Natural killer cell (primary cell): Measurements from ENCODE around the gene SLC7A6OS. TPM values are rescaled to one million over a fixed set of nuclear protein-coding genes. Genes with fewer than 3 reads are reported as not detected.

Experiments used
- ATAC-seq, 3 donors: fragments of 150-1000 bp in 2 of 3; fragments of 200-7000 bp in 1 of 3; cut with Tn5 transposase; 1 replicate in 1 of 3; 2 replicates in 2 of 3; pipeline ENCODE4 v1.10.0; 2021; ENCODE audit warnings: mild to moderate bottlenecking in 2 of 3, moderate library complexity in 2 of 3
- DNase-seq, 2 donors: peaks; one replicate each; pipeline versions ENCODE4 v3.0.0 to v3.0.0-alpha.2; 2013 to 2021; ENCODE audit warnings: mixed read lengths in 1 of 2
- H3K27ac ChIP-seq: one replicate; pipeline ENCODE4 v1.5.1; 2013; ENCODE audit warnings: mild to moderate bottlenecking, low read length
- H3K27me3 ChIP-seq: one replicate; pipeline ENCODE4 v1.6.1; 2013; ENCODE audit warnings: low read length; ENCODE audit not compliant: control insufficient read depth, insufficient read depth
- H3K36me3 ChIP-seq: one replicate; pipeline ENCODE4 v1.6.1; 2013; ENCODE audit warnings: low read length; ENCODE audit not compliant: control insufficient read depth, insufficient read depth
- H3K4me1 ChIP-seq: one replicate; pipeline ENCODE4 v1.6.1; 2013; ENCODE audit warnings: low read length; ENCODE audit not compliant: control insufficient read depth, insufficient read depth
- H3K4me3 ChIP-seq: one replicate; pipeline ENCODE4 v1.5.1; 2013; ENCODE audit warnings: low read length
- H3K9me3 ChIP-seq: one replicate; pipeline ENCODE4 v1.6.1; 2013; ENCODE audit warnings: low read length; ENCODE audit not compliant: control insufficient read depth, insufficient read depth
- H3K27ac Mint-ChIP-seq, 2 donors: one replicate each; pipeline ENCODE4 v1.8.0; 2022; ENCODE audit warnings: mild to moderate bottlenecking in 2 of 2, mixed read lengths in 2 of 2, moderate library complexity in 1 of 2
- H3K27me3 Mint-ChIP-seq, 2 donors: one replicate each; pipeline ENCODE4 v1.8.0; 2022; ENCODE audit warnings: low read depth in 2 of 2, mixed read lengths in 2 of 2
- H3K36me3 Mint-ChIP-seq: one replicate; pipeline ENCODE4 v1.8.0; 2022; ENCODE audit warnings: mixed read lengths
- H3K4me1 Mint-ChIP-seq, 2 donors: one replicate each; pipeline ENCODE4 v1.8.0; 2022; ENCODE audit warnings: mixed read lengths in 2 of 2
- H3K4me3 Mint-ChIP-seq: one replicate; pipeline ENCODE4 v1.8.0; 2022; ENCODE audit warnings: mild to moderate bottlenecking, moderate library complexity, mixed read lengths
- H3K9me3 Mint-ChIP-seq, 2 donors: one replicate each; pipeline ENCODE4 v1.8.0; 2022; ENCODE audit warnings: mixed read lengths in 2 of 2
- CTCF ChIP-seq: fragments of 200-600 bp; IDR thresholded peaks from one replicate; pipeline ENCODE4 v1.8.0; 2022; ENCODE audit warnings: antibody characterized with exemption
- WGBS: methylation state at CpG from one replicate; pipeline ENCODE4 v1.1.7; 2013; ENCODE audit warnings: missing lambda C conversion rate; ENCODE audit not compliant: insufficient coverage; 5-methylcytosine and 5-hydroxymethylcytosine counted together
- intact Hi-C: fragments of 100-400 bp; cut with micrococcal nuclease; formaldehyde crosslinking; loops from one replicate; pipeline ENCODE4 v1.14.2; 2022
- total RNA-seq, 4 donors: library from RNA; stranded (reverse); fragments of 120-200 nt in 1 of 4; gene quantifications; one replicate each; pipeline versions ENCODE4 v1.2.3 to v1.2.4, GENCODE V29; 2013 to 2022

Gene SLC7A6OS
- total RNA-seq, 3 donors from 2014 or later (not counting 1 experiment from before 2014, with no cell fraction given): 46.3 to 57.3 (median 56.1) TPM

GRCh38 chr16:68299571-68300453 is 10.9 kb downstream of the SLC7A6OS start:
- no peak overlapping the region for H3K27ac ChIP-seq
- peaks cover 57% of the 10 kb centered on the region for H3K36me3 Mint-ChIP-seq
- peaks cover 90% of the 10 kb centered on the region for H3K36me3 ChIP-seq
- no peak for TF ChIP-seq CTCF
- 94% methylated on average over 11 of the region's 11 CpGs for WGBS
- DNase-seq (no peak), ATAC-seq (peak in 1 of 3 donors; percentile 21)
- H3K27me3 ChIP-seq: no peaks in the 10 kb centered on the region
- H3K27ac Mint-ChIP-seq: peak overlapping the region; percentile 60 to 67
- H3K9me3 ChIP-seq: no peaks in the 10 kb centered on the region
- intact Hi-C loops: no loop called here
- peaks cover 0 to 5% of the 10 kb centered on the region in 2 donors for H3K4me1 Mint-ChIP-seq
- H3K4me1 ChIP-seq: no peaks in the 10 kb centered on the region
- H3K4me3 ChIP-seq: no peak overlapping the region
- no peak overlapping the region for H3K4me3 Mint-ChIP-seq
- no peaks in the 10 kb centered on the region for H3K9me3 Mint-ChIP-seq
- H3K27me3 Mint-ChIP-seq: no peaks in the 10 kb centered on the region

- Mint-ChIP-seq H3K27me3 (no peaks in the 10 kb centered on the region), H3K4me3 (no peak overlapping the region), H3K4me1 (peaks cover 5% of the 10 kb centered on the region in 2 donors), H3K36me3 (peaks cover 57% of the 10 kb centered on the region), H3K27ac (peak overlapping the region in 1 of 2 donors; percentile 43), H3K9me3 (no peaks in the 10 kb centered on the region)
- no peak overlapping the region for H3K27ac ChIP-seq
- intact Hi-C loops: no loop called here
- no peak for ATAC-seq
- DNase-seq: peak in 1 of 2 donors; percentile 2
- no peaks in the 10 kb centered on the region for H3K4me1 ChIP-seq
- peaks cover 93% of the 10 kb centered on the region for H3K36me3 ChIP-seq
- no peak overlapping the region for H3K4me3 ChIP-seq
- H3K27me3 ChIP-seq: no peaks in the 10 kb centered on the region
- 96% methylated on average over 5 of the region's 5 CpGs for WGBS
- TF ChIP-seq CTCF: no peak
- H3K9me3 ChIP-seq: no peaks in the 10 kb centered on the region
Measured at GRCh38 chr16:68298907-68299561, 11.7 kb downstream of the SLC7A6OS start.

GRCh38 chr16:68298312-68298711 is 12.4 kb downstream of the SLC7A6OS start:
- H3K36me3 ChIP-seq: peaks cover 92% of the 10 kb centered on the region
- H3K27ac Mint-ChIP-seq: peak overlapping the region; percentile 42 to 69
- peaks cover 52% of the 10 kb centered on the region for H3K36me3 Mint-ChIP-seq
- no peaks in the 10 kb centered on the region for H3K27me3 Mint-ChIP-seq
- H3K9me3 Mint-ChIP-seq: no peaks in the 10 kb centered on the region
- intact Hi-C loops: no loop called here
- H3K4me3 ChIP-seq: no peak overlapping the region
- H3K4me3 Mint-ChIP-seq: no peak overlapping the region
- ATAC-seq (no peak), DNase-seq (peak in 1 of 2 donors; percentile 2)
- 93% methylated on average over 3 of the region's 3 CpGs for WGBS
- H3K4me1 Mint-ChIP-seq: peaks cover 10 to 13% of the 10 kb centered on the region in 2 donors
- H3K9me3 ChIP-seq: no peaks in the 10 kb centered on the region
- no peaks in the 10 kb centered on the region for H3K27me3 ChIP-seq
- peaks cover 2% of the 10 kb centered on the region for H3K4me1 ChIP-seq
- TF ChIP-seq CTCF: no peak
- no peak overlapping the region for H3K27ac ChIP-seq
